Thyroid gland (tissue), 4 donors: ENCODE data around the gene BLID. TPM values are rescaled to one million over a fixed set of nuclear protein-coding genes. Genes with fewer than 3 reads are reported as not detected.
A peak's percentile ranks its signal among the peaks of the same experiment; 100 is the strongest.

Source experiments
- DNase-seq, 2 donors: peaks; one replicate each; pipeline ENCODE4 v3.0.0-alpha.2; 2019
- H3K27ac ChIP-seq, 3 donors: fragments of 200-600 bp; sonication (generic); 1 replicate in 2 of 3; 2 replicates in 1 of 3; pipeline ENCODE4 v1.5.1; 2016 to 2019; ENCODE audit warnings: mild to moderate bottlenecking in 1 of 3, moderate library complexity in 1 of 3
- H3K27me3 ChIP-seq: fragments of 200-600 bp; sonication (generic); one replicate; pipeline ENCODE4 v1.5.1; 2019
- H3K36me3 ChIP-seq, 2 donors: fragments of 200-600 bp; sonication (generic); one replicate each; pipeline ENCODE4 v1.5.1; 2016 to 2019
- H3K4me1 ChIP-seq, 2 donors: fragments of 200-600 bp; sonication (generic); one replicate each; pipeline ENCODE4 v1.5.1; 2017 to 2019
- H3K4me3 ChIP-seq, 3 donors: fragments of 200-600 bp; sonication (generic); replicated peaks in 1 of 3; 1 replicate in 2 of 3; 2 replicates in 1 of 3; pipeline ENCODE4 v1.5.1; 2016; ENCODE audit warnings: mild to moderate bottlenecking in 1 of 3
- H3K9me3 ChIP-seq: fragments of 200-600 bp; sonication (generic); one replicate; pipeline ENCODE4 v1.5.1; 2017
- POLR2A ChIP-seq, 2 donors: fragments of 450-650 bp; IDR thresholded peaks; one replicate each; pipeline ENCODE4 v1.6.1; 2017; ENCODE audit warnings: antibody characterized with exemption in 2 of 2, mild to moderate bottlenecking in 2 of 2, moderate library complexity in 1 of 2
- WGBS, 2 donors: methylation state at CpG; one replicate each; pipeline ENCODE4 v1.1.5; 2017; 5-methylcytosine and 5-hydroxymethylcytosine counted together
- intact Hi-C: fragments of 100-400 bp; cut with DNase I; formaldehyde crosslinking; loops from one replicate; pipeline ENCODE4 v1.15.1; 2023
- total RNA-seq, 4 donors: library from RNA; depleted of rRNA; stranded (reverse); fragments of >200 nt; gene quantifications; one replicate each; pipeline ENCODE4 v1.2.3, GENCODE V29; 2016
- TF ChIP-seq, protein P1 (sequence below), 6 experiments: fragments of 200-600 bp in 3 of 6; fragments of 450-650 bp in 3 of 6; sonication (generic) in 3 of 6; IDR thresholded peaks; one replicate each; pipeline ENCODE4 v1.5.1; 2016 to 2019; ENCODE audit warnings: antibody characterized with exemption in 6 of 6, mild to moderate bottlenecking in 2 of 6, inconsistent platforms in 1 of 6, moderate library complexity in 1 of 6

The BLID gene
- total RNA-seq, 4 donors from 2014 or later = 4.8 to 11.5 (median 7.4) TPM

DNA sequence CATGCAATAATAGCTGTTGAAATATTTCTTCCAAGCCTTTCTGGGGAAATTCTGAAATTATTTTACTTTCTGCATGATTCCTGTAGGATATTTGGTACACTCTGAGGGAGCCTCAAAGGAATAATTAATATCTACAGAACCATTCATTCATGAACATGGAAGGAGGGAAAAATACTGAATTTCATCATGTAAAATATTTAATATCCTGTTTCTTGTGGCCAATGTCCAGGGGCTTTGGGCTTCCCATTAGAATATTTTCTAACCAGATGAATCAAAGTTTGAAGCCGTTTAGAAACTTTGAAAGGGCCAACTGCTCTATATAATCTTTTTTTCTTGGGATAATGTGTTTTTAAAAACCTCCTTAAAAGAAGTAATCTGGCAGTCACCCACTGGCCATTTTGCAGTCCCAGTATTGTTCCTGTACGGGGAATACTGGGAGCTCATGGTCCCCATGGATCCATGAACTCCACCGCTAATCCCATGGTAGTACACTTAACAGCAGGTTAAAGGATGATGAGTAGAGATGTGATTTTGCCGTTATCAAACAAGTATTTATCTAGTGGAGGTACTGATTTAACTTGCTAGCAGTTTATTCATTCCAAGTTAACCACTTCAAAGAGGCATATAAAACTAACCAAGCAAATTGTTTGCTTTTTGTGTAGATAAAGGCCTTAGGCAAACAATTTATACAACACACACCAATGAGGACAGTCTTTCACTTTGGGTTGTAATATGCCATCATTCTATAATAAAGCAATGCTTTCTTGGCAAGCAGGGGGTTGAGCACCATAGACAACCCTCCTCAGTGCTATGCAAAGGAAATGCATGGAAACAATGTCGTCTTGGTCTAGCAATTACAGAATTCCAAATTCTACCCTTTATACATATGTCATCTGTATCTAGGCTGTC lies 34.5 kb upstream of the BLID start:
- peak overlapping the region in 1 of 3 donors; percentile 47 for H3K27ac ChIP-seq
- DNase-seq = no peak
- intact Hi-C loops = no loop called here
- no peaks in the 10 kb centered on the region for H3K36me3 ChIP-seq
- TF ChIP-seq POLR2A (IDR thresholded peaks at IDR 0.05) = no peak
- TF ChIP-seq, protein P1, sequence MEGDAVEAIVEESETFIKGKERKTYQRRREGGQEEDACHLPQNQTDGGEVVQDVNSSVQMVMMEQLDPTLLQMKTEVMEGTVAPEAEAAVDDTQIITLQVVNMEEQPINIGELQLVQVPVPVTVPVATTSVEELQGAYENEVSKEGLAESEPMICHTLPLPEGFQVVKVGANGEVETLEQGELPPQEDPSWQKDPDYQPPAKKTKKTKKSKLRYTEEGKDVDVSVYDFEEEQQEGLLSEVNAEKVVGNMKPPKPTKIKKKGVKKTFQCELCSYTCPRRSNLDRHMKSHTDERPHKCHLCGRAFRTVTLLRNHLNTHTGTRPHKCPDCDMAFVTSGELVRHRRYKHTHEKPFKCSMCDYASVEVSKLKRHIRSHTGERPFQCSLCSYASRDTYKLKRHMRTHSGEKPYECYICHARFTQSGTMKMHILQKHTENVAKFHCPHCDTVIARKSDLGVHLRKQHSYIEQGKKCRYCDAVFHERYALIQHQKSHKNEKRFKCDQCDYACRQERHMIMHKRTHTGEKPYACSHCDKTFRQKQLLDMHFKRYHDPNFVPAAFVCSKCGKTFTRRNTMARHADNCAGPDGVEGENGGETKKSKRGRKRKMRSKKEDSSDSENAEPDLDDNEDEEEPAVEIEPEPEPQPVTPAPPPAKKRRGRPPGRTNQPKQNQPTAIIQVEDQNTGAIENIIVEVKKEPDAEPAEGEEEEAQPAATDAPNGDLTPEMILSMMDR (IDR thresholded peaks at IDR 0.05) = no peak
- H3K27me3 ChIP-seq = no peaks in the 10 kb centered on the region
- H3K4me1 ChIP-seq = peaks cover 16% of the 10 kb centered on the region in 2 donors
- WGBS, 2 donors = 56 to 60% methylated on average over 5 of the region's 5 CpGs
- H3K9me3 ChIP-seq = no peaks in the 10 kb centered on the region
- H3K4me3 ChIP-seq = no peak overlapping the region

DNA sequence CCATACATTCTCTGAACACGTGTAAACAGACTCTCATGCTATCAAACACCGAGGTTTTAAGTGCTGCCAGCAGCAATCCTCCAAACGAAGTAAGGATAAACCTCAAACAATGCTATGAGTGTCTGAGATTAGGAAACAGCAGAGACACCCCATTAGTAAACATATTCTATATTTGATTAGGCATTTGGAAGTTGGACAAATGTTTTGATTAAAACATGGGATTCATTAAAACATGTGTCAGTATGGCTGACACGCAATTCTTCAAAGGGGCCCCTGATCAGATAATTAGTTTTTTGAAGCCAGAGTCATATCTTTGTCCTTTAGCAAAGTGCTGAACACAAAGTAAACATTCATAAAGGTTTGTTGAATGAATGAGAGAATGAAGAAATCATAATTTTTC lies 33.2 kb upstream of the BLID start:
- Histone ChIP-seq H3K9me3 (no peaks in the 10 kb centered on the region), H3K36me3 (no peaks in the 10 kb centered on the region), H3K27me3 (no peaks in the 10 kb centered on the region), H3K27ac (no peak overlapping the region), H3K4me1 (peaks cover 16% of the 10 kb centered on the region in 2 donors), H3K4me3 (no peak overlapping the region)
- TF ChIP-seq POLR2A (IDR thresholded peaks at IDR 0.05) = no peak
- TF ChIP-seq, protein P1 (IDR thresholded peaks at IDR 0.05) = no peak
- DNase-seq = no peak
- intact Hi-C loops = no loop called here
- WGBS, 2 donors = 71 to 85% methylated on average over 4 of the region's 4 CpGs

DNA sequence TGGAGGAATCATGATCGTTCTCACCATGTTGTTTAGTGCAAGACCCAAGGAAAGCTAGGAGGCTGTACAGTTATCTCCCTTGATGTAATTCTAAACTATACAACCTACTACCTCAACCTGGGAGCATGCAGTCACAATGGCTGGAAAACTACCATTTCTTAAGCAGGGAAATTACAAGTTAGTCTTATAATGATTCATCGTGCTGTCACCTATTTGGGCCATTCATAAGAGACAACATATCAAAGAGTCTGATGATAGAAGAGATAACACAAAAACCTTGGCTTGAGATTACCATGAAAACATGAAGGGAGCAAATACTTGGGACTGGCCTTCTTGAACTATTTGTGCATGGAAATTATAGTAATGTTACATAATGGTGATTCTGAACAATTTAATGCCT lies 30.5 kb upstream of the BLID start:
- Histone ChIP-seq H3K36me3 (no peaks in the 10 kb centered on the region), H3K27ac (no peak overlapping the region), H3K4me1 (peaks cover 10% of the 10 kb centered on the region in 2 donors), H3K4me3 (no peak overlapping the region), H3K27me3 (no peaks in the 10 kb centered on the region), H3K9me3 (no peaks in the 10 kb centered on the region)
- intact Hi-C loops = no loop called here
- TF ChIP-seq, protein P1 (IDR thresholded peaks at IDR 0.05) = no peak
- TF ChIP-seq POLR2A (IDR thresholded peaks at IDR 0.05) = no peak
- 95 to 97% methylated on average over 2 of the region's 2 CpGs for WGBS, 2 donors
- DNase-seq = no peak

DNA sequence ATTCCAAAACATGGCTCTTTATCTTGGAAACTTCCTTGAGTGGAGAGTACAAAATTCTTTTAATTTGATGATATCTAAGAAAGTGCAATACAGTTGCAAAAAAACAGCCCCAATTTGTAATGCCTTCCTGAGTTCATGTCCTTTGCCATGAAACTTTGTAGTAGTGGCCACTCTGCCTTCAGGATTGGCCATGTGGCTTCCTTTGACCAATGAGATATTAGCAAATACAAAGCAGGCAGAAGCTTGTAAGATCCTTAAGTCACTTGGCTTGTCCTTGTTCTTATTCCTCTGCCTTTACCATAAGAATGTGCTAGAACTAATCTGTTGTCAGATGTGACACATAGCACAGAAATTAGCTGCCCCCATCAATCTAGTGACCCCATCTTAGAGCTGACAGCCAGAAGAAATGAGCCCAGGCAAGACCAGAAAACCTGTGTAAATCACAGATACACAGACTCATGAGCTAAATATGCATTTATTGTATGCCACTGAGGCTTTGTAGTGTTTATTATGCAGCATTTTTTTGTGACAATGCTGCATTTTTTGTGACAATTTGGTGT lies 29.8 kb upstream of the BLID start:
- Histone ChIP-seq H3K27me3 (no peaks in the 10 kb centered on the region), H3K4me1 (peaks cover 5% of the 10 kb centered on the region in 2 donors), H3K36me3 (no peaks in the 10 kb centered on the region), H3K9me3 (no peaks in the 10 kb centered on the region), H3K27ac (no peak overlapping the region), H3K4me3 (no peak overlapping the region)
- TF ChIP-seq, protein P1 (IDR thresholded peaks at IDR 0.05) = no peak
- TF ChIP-seq POLR2A (IDR thresholded peaks at IDR 0.05) = no peak
- intact Hi-C loops = no loop called here
- DNase-seq = no peak

DNA sequence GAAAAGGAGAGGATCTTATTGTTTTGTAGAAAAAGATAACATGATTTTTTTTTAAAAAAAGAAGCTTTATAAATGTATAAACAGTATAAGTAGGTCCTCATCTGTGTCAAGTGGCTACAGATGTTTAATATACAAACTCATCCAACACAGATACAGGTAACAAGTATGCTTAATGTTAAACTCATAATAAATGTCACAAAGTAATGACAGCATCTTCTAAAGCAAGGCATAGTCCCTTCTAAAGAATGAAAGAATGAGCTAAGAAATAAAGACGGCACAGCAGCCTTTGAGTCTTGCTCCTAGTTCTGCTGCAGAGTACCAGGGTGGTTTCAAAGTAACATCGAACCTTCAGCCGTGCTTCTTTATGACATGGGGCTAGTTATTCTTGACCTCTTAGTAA lies 28.7 kb upstream of the BLID start:
- Histone ChIP-seq H3K27me3 (no peaks in the 10 kb centered on the region), H3K4me3 (no peak overlapping the region), H3K27ac (no peak overlapping the region), H3K4me1 (no peaks in the 10 kb centered on the region), H3K9me3 (no peaks in the 10 kb centered on the region), H3K36me3 (no peaks in the 10 kb centered on the region)
- TF ChIP-seq, protein P1 (IDR thresholded peaks at IDR 0.05) = no peak
- no peak for TF ChIP-seq POLR2A (IDR thresholded peaks at IDR 0.05)
- DNase-seq = no peak
- 98 to 99% methylated on average over 3 of the region's 3 CpGs for WGBS, 2 donors
- intact Hi-C loops = no loop called here
